Right ventricle myocardium inferior (tissue), 1 donor: Measurements from ENCODE around the gene GRK1. TPM values are rescaled to one million over a fixed set of nuclear protein-coding genes. Genes with fewer than 3 reads are reported as not detected.
"Not testable (repeated sequence)": the region's sequence is repeated elsewhere in the genome, so short reads cannot be mapped to it uniquely, and the experiment has no call there.

Experiments used
- ATAC-seq: fragments of 200-7000 bp; cut with Tn5 transposase; one replicate; pipeline ENCODE4 v1.9.1; 2020; ENCODE audit warnings: mild to moderate bottlenecking, moderate library complexity
- DNase-seq: peaks from one replicate; pipeline ENCODE4 v3.0.0; 2021; ENCODE audit errors: missing footprints
- intact Hi-C: fragments of 100-400 bp; cut with DNase I; formaldehyde crosslinking; loops from one replicate; pipeline ENCODE4 v1.11.0; 2022
- long read RNA-seq: library from polyadenylated mRNA; unstranded; transcript quantifications from one replicate; pipeline ENCODE4 v2.0.0, GENCODE V29; 2021
- total RNA-seq: library from RNA; stranded (reverse); fragmentation: NEBNext Ultra II Directional; extraction: Animal tissue kit (Norgen Biotek cat#: 25700); gene quantifications from one replicate; pipeline ENCODE4 v1.2.1, GENCODE V29; 2021
- donor health status: DM: no; HTN: yes; CAD: no; lungs with severe emphysema.

The GRK1 gene
- total RNA-seq: 0.11 TPM
- long read RNA-seq: 0 reads

- ATAC-seq: no peak
- intact Hi-C loops: no loop called here
- no peak for DNase-seq
Measured at GRCh38 chr13:113666951-113667701, at the start of gene GRK1. Gene GRK1, plus strand, starts transcription at chr13:113667219. Its CDS starts 168 bp downstream, at chr13:113667387.

GRCh38 chr13:113617961-113618360, 49.1 kb upstream of the GRK1 start:
- ATAC-seq (no peak), DNase-seq (no peak)
- intact Hi-C loops: no loop called here

GRCh38 chr13:113618455-113618854, 48.6 kb upstream of the GRK1 start:
- ATAC-seq (no peak), DNase-seq (peak; percentile 53)
- intact Hi-C loops: no loop called here

GRCh38 chr13:113620036-113620796, 46.8 kb upstream of the GRK1 start:
- DNase-seq (peak; percentile 70), ATAC-seq (no peak)
- intact Hi-C loops: no loop called here

GRCh38 chr13:113621046-113621445, 46.0 kb upstream of the GRK1 start:
- intact Hi-C loops: no loop called here
- DNase-seq (no peak), ATAC-seq (no peak)

GRCh38 chr13:113621498-113621897, 45.5 kb upstream of the GRK1 start:
- DNase-seq: peak; percentile 32
- ATAC-seq: not testable (repeated sequence)

GRCh38 chr13:113621986-113622550, 45.0 kb upstream of the GRK1 start:
- DNase-seq: peak; percentile 48
- intact Hi-C loops, ATAC-seq: not testable (repeated sequence)

More at GRCh38 chr13:113621498-113621897, 45.5 kb upstream of the GRK1 start:
- intact Hi-C loops: not testable (repeated sequence)

GRCh38 chr13:113622791-113623490, 44.1 kb upstream of the GRK1 start:
- ATAC-seq (no peak), DNase-seq (no peak)
- intact Hi-C loops: no loop called here

- no peak for ATAC-seq
- no peak for DNase-seq
- intact Hi-C loops: no loop called here
Measured at GRCh38 chr13:113623491-113624234, 43.4 kb upstream of the GRK1 start.

- ATAC-seq (no peak), DNase-seq (no peak)
- intact Hi-C loops: no loop called here
Measured at GRCh38 chr13:113624235-113624587, 42.8 kb upstream of the GRK1 start.

- DNase-seq, intact Hi-C loops, ATAC-seq: not testable (repeated sequence)
Measured at GRCh38 chr13:113624640-113625304, 42.2 kb upstream of the GRK1 start.

GRCh38 chr13:113625965-113626721, 40.9 kb upstream of the GRK1 start:
- ATAC-seq (no peak), DNase-seq (no peak)
- intact Hi-C loops: no loop called here

GRCh38 chr13:113627136-113627535, 39.9 kb upstream of the GRK1 start:
- intact Hi-C loops: no loop called here
- no peak for ATAC-seq
- DNase-seq: no peak

GRCh38 chr13:113628291-113629270, 38.4 kb upstream of the GRK1 start:
- DNase-seq: no peak
- ATAC-seq: no peak
- intact Hi-C loops: no loop called here

- ATAC-seq (peak; percentile 10), DNase-seq (no peak)
- intact Hi-C loops: no loop called here
Measured at GRCh38 chr13:113629866-113630265, 37.2 kb upstream of the GRK1 start.

GRCh38 chr13:113630296-113630695, 36.7 kb upstream of the GRK1 start:
- intact Hi-C loops: no loop called here
- DNase-seq (no peak), ATAC-seq (no peak)
